Gastroesophageal sphincter (tissue), 3 donors: ENCODE results near the gene TMEM117.

Experiments used
- POLR2A ChIP-seq, 2 donors: fragments of 450-650 bp; IDR thresholded peaks; one replicate each; pipeline ENCODE4 v1.6.1; 2017; ENCODE audit warnings: antibody characterized with exemption in 2 of 2, mild to moderate bottlenecking in 2 of 2, moderate library complexity in 1 of 2
- TF ChIP-seq, protein P1 (sequence below), 4 experiments: fragments of 200-600 bp in 2 of 4; fragments of 450-650 bp in 2 of 4; sonication (generic) in 1 of 4; IDR thresholded peaks; one replicate each; pipeline ENCODE4 v1.5.1; 2017 to 2019; ENCODE audit warnings: antibody characterized with exemption in 4 of 4, mild to moderate bottlenecking in 2 of 4, moderate library complexity in 2 of 4

DNA sequence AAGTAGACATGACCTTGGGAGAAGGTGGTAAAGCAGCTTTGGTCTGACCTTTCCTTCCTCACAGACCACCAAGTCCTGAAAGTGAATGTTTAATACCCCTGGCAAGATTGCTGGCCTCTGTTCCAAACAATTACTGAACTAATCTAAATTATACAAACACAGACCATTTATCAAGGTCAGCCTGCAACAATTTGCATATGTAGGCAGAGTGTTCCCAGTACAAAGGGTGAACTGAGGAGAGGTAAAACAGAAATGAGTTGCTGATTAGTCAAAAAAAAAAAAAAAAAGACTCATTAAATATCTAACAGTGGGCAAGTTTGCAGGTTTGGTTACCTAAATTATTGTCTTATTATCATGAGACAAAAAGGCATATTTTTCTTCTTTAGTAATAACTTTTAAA is 506.5 kb downstream of the TMEM117 start:
- TF ChIP-seq, protein P1, sequence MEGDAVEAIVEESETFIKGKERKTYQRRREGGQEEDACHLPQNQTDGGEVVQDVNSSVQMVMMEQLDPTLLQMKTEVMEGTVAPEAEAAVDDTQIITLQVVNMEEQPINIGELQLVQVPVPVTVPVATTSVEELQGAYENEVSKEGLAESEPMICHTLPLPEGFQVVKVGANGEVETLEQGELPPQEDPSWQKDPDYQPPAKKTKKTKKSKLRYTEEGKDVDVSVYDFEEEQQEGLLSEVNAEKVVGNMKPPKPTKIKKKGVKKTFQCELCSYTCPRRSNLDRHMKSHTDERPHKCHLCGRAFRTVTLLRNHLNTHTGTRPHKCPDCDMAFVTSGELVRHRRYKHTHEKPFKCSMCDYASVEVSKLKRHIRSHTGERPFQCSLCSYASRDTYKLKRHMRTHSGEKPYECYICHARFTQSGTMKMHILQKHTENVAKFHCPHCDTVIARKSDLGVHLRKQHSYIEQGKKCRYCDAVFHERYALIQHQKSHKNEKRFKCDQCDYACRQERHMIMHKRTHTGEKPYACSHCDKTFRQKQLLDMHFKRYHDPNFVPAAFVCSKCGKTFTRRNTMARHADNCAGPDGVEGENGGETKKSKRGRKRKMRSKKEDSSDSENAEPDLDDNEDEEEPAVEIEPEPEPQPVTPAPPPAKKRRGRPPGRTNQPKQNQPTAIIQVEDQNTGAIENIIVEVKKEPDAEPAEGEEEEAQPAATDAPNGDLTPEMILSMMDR (IDR thresholded peaks at IDR 0.05): no peak
- no peak for TF ChIP-seq POLR2A (IDR thresholded peaks at IDR 0.05)
